Glomerular visceral epithelial cell (primary cell): ENCODE results near the gene IBTK.
"Not testable (repeated sequence)": the region's sequence is repeated elsewhere in the genome, so short reads cannot be mapped to it uniquely, and the experiment has no call there.

ENCODE experiments used
- DNase-seq: peaks from one replicate; pipeline ENCODE4 v3.0.0-alpha.2; 2016; ENCODE audit errors: extremely low spot score

IBTK gene

DNA sequence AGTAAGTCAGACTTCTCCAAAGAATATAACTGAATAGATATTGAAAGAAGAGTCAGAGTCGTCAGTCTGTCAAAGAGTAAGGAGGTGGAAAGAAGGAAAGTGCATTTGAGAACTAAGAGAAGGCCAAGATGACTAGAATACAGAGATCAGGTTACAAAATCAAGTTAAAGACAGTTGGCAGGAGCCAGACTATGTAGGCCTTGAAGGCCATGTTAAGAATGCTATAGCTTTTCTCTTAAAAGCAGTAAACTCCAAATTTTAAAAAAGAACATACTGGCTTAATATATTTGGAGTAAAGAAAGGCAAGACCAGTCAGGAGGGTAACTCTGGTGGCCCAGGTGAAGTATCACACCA, 68.8 kb downstream of the IBTK start:
- DNase-seq: no peak

DNA sequence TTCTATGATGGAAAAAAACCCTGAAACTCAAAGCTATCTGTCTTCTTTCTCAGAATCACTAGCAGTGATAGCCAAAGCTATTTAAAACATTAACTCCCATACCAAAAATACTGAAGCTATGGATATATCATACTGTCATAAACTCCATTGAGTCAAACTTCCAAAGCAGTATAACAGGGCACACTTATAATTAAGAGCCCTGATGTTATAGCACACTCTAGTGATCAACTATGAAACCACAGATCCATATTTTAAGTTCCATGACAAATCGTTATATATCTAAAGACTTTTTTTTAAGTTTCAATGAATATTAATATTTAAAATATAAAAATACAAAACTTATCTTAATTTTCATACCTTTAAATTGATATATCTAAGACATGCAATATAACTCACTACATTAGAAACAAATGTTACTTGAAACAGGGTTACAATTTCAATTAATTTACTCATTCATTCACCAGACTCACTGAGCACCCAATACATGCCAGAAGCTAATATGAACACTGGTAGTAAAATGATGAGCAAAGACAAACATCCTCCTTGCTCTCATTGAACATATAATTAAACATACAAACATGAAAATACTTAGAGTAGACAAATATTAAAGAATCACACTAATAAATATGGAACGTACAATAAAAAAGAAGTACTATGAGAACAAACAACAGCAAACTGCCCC, 69.3 kb downstream of the IBTK start:
- DNase-seq: peak; percentile 29

DNA sequence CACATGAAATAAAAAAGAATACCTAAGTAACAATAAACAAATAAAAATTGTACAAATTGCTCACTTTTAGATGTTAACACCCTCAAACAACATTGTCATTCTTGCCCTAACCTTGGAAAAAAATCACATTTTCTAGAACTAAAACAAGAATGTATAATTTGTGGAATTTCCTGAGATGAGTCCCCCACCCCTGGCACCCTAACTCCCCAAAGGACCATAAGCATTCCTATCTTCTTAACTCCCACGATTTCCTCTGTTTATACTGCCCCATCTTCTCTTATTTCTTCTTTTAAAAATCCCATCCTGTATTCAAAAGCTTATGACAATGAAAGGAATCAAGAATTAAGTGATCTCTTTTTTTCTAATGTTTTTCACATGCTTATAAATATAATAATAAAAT, 70.9 kb downstream of the IBTK start:
- DNase-seq: no peak

GRCh38 chr6:82172594-82172993, 75.0 kb downstream of the IBTK start:
- DNase-seq: no peak

- DNase-seq: no peak
Measured at GRCh38 chr6:82169138-82169876, 78.2 kb downstream of the IBTK start.

GRCh38 chr6:82166493-82166892, 81.1 kb downstream of the IBTK start:
- no peak for DNase-seq

GRCh38 chr6:82160255-82160990, 87.1 kb downstream of the IBTK start:
- no peak for DNase-seq

DNA sequence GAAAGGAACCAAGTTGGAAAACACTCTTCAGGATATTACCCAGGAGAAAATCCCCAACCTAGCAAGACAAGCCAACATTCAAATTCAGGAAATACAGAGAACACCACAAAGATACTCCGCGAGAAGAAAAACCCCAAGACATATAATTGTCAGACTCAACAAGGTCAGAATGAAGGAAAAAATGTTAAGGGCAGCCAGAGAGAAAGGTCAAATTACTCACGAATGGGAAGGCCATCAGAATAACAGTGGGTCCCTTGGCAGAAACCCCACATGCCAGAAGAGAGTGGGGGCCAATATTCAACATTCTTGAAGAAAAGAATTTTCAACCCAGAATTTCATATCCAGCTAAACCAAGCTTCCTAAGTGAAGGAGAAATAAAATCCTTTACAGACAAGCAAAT, 94.8 kb downstream of the IBTK start:
- DNase-seq: not testable (repeated sequence)

- DNase-seq: not testable (repeated sequence)
Measured at GRCh38 chr6:82151147-82151546, 96.4 kb downstream of the IBTK start.

DNA sequence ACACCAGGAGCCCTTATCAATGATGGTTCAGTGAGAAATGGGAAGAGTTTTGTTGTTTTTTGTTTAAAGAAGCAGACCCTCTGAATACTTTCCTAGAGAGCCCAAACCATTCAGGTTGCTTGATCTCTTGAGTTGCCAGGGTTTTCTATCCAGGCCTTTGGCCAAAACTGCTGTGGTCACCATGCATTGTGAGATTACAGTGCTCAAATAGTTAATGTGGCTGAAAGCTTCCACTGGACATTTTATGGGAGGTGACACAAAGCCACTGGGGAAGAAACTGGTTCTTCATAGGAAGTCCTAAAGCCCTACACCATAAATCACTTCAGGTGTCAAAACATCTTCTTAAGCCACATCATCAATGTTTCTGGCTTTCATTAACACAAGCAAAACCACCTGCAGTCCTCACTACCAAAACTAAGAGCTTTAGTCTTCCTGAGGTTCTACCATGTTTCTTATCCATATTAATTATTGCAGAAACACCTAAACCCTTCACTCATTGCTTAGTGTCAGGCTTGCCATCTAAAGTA, 101.6 kb downstream of the IBTK start:
- no peak for DNase-seq

DNA sequence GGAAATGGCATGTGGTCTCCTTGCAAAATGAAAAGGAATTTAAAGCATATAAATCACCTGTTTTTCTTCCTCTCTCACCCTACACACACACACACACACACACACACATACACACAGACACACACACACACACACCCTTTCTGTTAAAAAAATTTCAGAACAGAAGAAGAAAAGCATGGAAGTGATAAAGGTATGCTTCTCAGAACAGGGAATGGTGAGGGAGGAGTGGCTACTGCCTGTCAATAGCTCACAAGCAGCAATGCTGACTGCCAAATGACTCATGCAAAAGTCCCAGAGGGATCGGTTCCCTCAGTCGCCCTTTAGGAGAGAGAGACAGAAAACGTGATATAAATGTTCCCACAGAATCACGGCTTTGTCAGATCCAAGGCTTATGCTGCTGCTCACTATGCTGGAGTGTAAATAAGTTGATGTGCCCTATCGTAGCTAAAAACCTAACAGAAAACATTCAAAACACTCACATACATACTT, 102.6 kb downstream of the IBTK start:
- DNase-seq: peak; percentile 84

DNA sequence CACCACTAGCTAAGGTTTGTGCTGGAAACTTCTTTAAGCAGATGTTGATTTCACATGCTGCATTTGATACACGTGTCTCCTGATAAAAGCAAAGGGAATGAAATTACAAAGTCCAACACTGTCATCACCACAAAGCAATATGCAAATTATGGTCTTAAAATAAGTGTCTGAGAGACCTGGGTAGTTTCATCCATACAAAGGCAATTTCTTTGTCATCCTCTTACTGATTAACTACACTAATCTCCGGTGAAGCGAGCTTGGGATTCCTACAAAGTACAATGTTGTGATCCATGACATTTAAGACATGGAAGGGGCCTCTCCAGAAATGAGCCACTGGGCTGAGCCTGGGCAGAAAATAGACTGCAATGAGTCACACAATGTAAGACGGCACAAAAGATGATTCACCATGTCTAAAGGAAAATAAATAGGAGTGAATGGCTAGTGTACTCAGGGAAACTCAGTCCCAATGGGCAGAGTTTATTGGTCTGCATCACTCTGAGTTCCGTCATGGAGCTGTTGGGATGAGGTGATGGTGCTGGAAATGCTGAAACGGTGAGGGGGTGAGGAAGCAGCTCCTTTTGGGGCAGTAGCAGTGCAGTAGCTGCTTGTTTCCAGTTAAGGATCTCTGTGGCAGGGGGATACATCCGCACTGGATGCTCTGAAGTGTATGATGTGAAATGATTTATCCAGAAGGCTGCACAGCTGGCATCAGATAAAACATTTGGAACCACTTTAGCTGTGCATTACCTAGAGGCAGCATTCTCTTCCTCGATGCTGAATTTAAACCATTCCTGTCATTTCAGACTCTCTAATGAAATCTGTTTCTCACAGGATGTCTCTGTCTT, 103.3 kb downstream of the IBTK start:
- peak; percentile 98 for DNase-seq

DNA sequence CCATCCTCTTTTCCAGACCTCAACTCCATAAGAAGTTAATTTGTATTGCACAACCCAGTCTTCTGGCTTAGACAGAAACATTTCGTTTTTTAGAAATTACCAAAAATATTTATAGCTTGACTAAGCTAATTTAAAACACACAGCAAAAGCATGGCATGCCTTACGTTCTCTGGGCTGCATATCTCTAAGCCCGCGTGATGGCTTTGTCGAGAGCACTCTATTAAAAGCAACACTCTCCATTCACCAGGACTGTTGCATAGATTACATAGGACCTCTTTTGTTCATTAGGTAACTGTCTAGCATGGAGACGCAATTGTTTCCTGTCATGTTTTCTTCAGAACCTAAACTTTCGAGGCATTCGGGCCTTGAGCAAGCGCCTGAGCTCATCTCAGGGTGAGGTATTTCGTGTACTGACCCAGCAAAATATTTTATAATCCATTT, 104.5 kb downstream of the IBTK start:
- DNase-seq: no peak

GRCh38 chr6:82142524-82142923, 105.0 kb downstream of the IBTK start:
- DNase-seq: no peak

DNA sequence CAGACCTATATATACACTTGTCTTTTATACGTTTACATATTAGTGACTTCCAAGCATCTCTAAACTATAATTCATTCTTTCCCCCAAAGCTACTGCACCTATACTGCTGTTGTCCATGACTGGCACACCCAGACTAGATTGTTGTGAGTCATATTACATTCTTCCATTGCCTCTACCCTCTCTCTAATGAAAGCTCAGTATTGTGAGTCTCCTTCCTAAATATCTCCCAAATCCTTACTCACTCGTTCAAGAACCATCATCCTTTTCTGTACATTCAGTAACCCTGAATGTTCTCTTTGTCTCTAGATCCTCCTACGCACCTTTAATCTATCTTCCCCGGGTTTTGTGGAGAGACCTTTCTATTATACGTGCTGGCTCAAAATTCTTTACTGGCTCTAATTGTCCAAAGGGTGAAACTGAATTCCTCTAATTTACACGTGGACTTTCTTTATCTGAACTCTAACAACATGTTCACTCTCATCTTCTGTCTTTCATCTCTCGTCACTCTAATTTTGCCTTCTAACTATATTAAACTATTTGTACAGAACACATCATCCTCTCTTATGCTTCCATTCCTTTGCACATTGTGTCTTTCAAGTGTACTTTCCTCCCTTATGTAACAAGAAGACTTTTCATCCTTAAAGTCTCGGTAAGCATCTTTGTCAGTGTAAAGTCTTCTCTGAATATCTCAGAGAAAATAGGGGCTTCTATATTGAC, 109.3 kb downstream of the IBTK start:
- no peak for DNase-seq

- DNase-seq: no peak
Measured at GRCh38 chr6:82131441-82131840, 116.1 kb downstream of the IBTK start.

GRCh38 chr6:82129797-82130196, 117.7 kb downstream of the IBTK start:
- no peak for DNase-seq

- DNase-seq: not testable (repeated sequence)
Measured at GRCh38 chr6:82128973-82129372, 118.6 kb downstream of the IBTK start.

- DNase-seq: no peak
Measured at GRCh38 chr6:82123632-82124031, 123.9 kb downstream of the IBTK start.
